Adrenal gland (tissue), 5 donors: Measurements from ENCODE around the gene GCHFR.

Experiments
- CTCF ChIP-seq, 6 experiments: fragments of 450-650 bp in 4 of 6; fragments of 200-600 bp in 2 of 6; sonication (generic) in 1 of 6; IDR thresholded peaks; 1 replicate in 5 of 6; 2 replicates in 1 of 6; pipeline versions ENCODE4 v1.5.1 to v1.8.0; 2016 to 2021; ENCODE audit warnings: antibody characterized with exemption in 6 of 6, mild to moderate bottlenecking in 2 of 6, moderate library complexity in 1 of 6
- POLR2A ChIP-seq, 2 donors: fragments of 450-650 bp; IDR thresholded peaks; one replicate each; pipeline ENCODE4 v1.6.1; 2017; ENCODE audit warnings: antibody characterized with exemption in 2 of 2, mild to moderate bottlenecking in 2 of 2, moderate library complexity in 1 of 2
- donor health status: DM: no; HTN: no; CAD: no.

- TF ChIP-seq POLR2A (IDR thresholded peaks at IDR 0.05) (no peak), CTCF (IDR thresholded peaks at IDR 0.05) (no peak)
Observed at GRCh38 chr15:40775007-40775406, 11.1 kb downstream of the GCHFR start.
